ENCODE results near the gene HPSE2.

- TF ChIP-seq TAF1 (IDR thresholded peaks at IDR 0.05; ENCODE audit: borderline replicate concordance, insufficient read depth, low read length) (no peak), POLR2AphosphoS5 (IDR thresholded peaks at IDR 0.05; ENCODE audit: low read depth, low read length) (no peak), REST (IDR thresholded peaks at IDR 0.05; ENCODE audit: insufficient read depth in 1 of 2, low read depth in 2 of 2, low read length in 2 of 2) (no peak), FOXP2 (optimal IDR thresholded peaks at IDR 0.05; ENCODE audit: borderline replicate concordance, extremely low read depth, extremely low read length, insufficient read depth) (no peak)
Measured at GRCh38 chr10:98519841-98520240, 715.8 kb downstream of the HPSE2 start.

Data from PFSK-1 (cell line).